ENCODE data around the gene METTL6. TPM values are rescaled to one million over a fixed set of nuclear protein-coding genes. Genes with fewer than 3 reads are reported as not detected.

Gene METTL6
- polyA plus RNA-seq, 4 donors, result 6.8 to 17.3 (median 8.1) TPM

DNA sequence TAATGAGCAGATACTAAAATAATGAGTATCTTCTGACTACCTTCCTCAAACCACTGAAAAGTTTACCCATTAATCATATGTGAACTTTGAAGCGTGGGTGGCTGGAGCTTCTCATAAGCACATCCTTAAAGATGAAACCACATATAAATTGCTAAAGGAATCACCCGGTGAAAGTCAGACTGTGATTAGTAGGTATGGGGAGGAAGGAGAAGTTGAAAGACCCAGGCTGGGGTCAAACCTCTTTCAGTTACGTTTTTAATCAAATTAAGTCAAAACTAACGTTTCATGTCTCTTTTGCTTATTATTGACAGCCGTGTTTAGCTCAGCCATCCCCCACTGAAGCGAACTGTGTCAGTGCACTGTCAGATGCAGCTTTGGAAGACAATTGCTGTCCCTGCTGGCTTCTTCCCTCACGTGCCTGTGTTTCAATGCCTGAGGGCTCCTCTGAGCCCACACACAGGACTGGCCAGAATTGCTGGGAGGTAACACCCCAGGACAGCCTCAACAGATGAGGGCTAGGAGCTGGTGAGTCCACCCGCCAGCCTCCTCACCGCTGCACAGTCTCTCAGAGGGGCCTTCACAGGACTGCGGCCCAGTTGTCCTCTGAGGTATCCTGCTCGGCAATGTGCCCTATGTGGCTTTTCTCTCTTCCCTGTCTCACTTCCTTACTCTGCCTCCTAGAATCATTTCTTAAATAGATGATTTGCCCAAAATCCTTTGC, 65.7 kb downstream of the METTL6 start:
- Histone ChIP-seq H3K27me3 (ENCODE audit: control insufficient read depth in 3 of 3, insufficient read depth in 3 of 3, low read length in 3 of 3) (no peaks in the 10 kb centered on the region), H3K9me3 (ENCODE audit: control insufficient read depth in 2 of 2, insufficient read depth in 1 of 2, low read depth in 1 of 2, low read length in 1 of 2) (peaks cover 0 to 14% of the 10 kb centered on the region in 2 donors), H3K27ac (ENCODE audit: low read depth in 1 of 3, low read length in 2 of 3) (peak overlapping the region in 1 of 3 donors; percentile 61), H3K4me1 (ENCODE audit: control insufficient read depth in 3 of 3, insufficient read depth in 2 of 3, low read depth in 1 of 3, low read length in 2 of 3) (no peaks in the 10 kb centered on the region), H3K4me3 (ENCODE audit: low read depth in 1 of 3, low read length in 3 of 3) (no peak overlapping the region), H3K36me3 (ENCODE audit: control insufficient read depth in 3 of 3, insufficient read depth in 2 of 3, low read depth in 1 of 3, low read length in 3 of 3) (no peaks in the 10 kb centered on the region)
- DNase-seq (no peak), FAIRE-seq (no peak)
- WGBS, 3 donors, result 52 to 63% (median 60%) methylated on average over 11 of the region's 11 CpGs

GRCh38 chr3:15360788-15361493, 66.4 kb downstream of the METTL6 start:
- FAIRE-seq, result no peak
- WGBS, 3 donors, result 31 to 73% (median 40%) methylated on average over 1 of the region's 1 CpG
- H3K27ac ChIP-seq (ENCODE audit: low read depth in 1 of 3, low read length in 2 of 3), result no peak overlapping the region

More at GRCh38 chr3:15360788-15361493, 66.4 kb downstream of the METTL6 start:
- Histone ChIP-seq H3K9me3 (ENCODE audit: control insufficient read depth in 2 of 2, insufficient read depth in 1 of 2, low read depth in 1 of 2, low read length in 1 of 2) (peaks cover 0 to 14% of the 10 kb centered on the region in 2 donors), H3K36me3 (ENCODE audit: control insufficient read depth in 3 of 3, insufficient read depth in 2 of 3, low read depth in 1 of 3, low read length in 3 of 3) (no peaks in the 10 kb centered on the region), H3K27me3 (ENCODE audit: control insufficient read depth in 3 of 3, insufficient read depth in 3 of 3, low read length in 3 of 3) (no peaks in the 10 kb centered on the region), H3K4me1 (ENCODE audit: control insufficient read depth in 3 of 3, insufficient read depth in 2 of 3, low read depth in 1 of 3, low read length in 2 of 3) (no peaks in the 10 kb centered on the region), H3K4me3 (ENCODE audit: low read depth in 1 of 3, low read length in 3 of 3) (no peak overlapping the region)
- no peak for DNase-seq

Other genes starting within 250 kb of the METTL6 start
- gene CAPN7, start 221.3 kb downstream of the METTL6 start, polyA plus RNA-seq, result 10 to 100 TPM; 12.3 to 49.3 (median 13.4) TPM
- 10 to 100 TPM in 2 of 4 donors, 1 to 10 TPM in 2; 4.9 to 24.0 (median 10.1) TPM for gene SH3BP5, start 95.0 kb downstream of the METTL6 start, polyA plus RNA-seq
- 10 to 100 TPM in 1 of 4 donors, 1 to 10 TPM in 3; 5.9 to 19.8 (median 9.6) TPM for gene EAF1, start 54 bp upstream of the METTL6 start, polyA plus RNA-seq
- gene COLQ, start 94.2 kb upstream of the METTL6 start, polyA plus RNA-seq, result 1 to 10 TPM in 3 of 4 donors, under 1 TPM in 1; 0.81 to 3.6 (median 2.0) TPM
- gene HACL1, start 174.0 kb upstream of the METTL6 start, polyA plus RNA-seq, result 100 to 1,000 TPM in 2 of 4 donors, 10 to 100 TPM in 2; 24.5 to 138 (median 72.9) TPM
- 10 to 100 TPM; 20.6 to 37.6 (median 30.4) TPM for gene BTD, start 174.2 kb upstream of the METTL6 start, polyA plus RNA-seq

Data from small intestine (tissue), 7 donors.